Islet precursor cell (in vitro differentiated cells): Measurements from ENCODE around the gene WIZ.
A peak's percentile ranks its signal among the peaks of the same experiment; 100 is the strongest.

Experiments used
- DNase-seq: peaks from one replicate; pipeline ENCODE4 v3.0.0-alpha.2; 2018

WIZ gene

DNA sequence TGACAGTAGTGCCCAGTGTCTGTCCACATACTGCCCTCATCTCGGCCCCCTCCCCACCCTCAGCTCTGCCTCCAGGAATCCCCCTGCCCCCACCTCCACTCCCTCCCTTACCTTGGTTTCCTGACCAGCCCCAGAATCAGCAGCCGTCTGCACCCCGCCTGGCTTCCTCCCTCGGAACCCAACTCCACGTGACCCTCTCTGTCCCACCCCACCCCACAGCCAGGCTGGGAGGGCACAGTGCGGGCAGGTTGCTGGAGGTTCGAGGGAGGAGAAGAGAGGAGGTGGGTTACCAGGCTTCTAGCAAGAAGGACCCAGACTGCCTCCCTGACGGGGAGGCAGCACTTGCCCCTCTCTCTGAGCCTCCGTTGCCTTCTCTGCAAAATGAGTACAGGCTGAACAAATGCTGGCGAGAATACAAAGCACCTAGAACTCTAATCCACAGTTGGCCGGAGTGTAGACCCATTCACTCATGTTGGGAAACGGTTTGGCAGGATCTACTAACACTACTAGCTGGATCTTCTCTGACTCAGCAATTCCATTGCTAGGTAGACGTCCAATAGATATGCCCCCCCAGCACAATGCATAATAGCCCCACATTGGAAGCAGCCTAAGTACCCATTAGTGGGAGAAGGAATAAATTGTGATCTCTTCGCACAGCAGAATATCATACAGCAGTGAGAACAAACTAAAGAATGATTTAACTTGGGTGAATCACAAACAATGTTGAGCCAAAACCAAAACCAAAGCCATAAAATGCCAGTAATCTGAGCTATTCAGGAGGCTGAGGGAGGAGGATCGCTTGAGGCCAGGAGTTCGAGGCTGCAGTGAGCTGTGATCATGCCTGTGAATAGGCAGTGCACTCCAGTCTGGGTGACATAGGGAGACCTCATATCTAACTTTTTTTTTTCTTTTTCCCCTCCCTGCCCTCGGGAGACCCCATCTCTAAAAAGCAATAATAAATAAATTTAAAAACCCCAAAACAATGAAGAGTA, 14.9 kb upstream of the WIZ start, which contains the start of gene RASAL3:
TSS of gene RASAL3 (minus strand) at position 151 of the 992 bp plus-strand sequence. CDS start 186 bp downstream, outside the sequence.
- no peak for DNase-seq

DNA sequence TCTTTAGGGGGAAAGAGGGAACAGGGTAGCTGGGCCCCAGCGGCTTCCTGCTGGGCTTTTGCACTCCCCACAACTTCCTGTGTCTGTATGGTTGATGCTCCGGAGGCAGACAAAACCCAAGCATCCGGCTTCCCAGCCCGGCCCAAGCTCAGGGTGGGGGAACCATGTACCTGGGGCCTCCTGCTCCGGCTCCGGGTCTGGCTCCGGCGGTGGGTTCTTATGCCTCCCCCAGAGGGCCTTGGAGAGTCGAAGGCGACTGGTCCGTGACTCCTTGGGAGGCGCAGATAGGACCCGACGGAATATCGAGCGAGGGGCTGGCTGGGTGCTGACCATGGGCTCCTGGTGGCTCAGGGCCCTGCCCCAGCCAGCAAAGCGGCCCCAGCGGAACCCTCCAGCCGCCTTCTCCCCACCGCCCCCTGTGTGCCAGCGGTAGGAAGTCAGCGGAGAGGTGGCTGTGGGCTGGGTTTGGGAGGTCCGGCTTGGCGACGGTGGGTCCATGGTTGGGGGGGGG, 14.2 kb upstream of the WIZ start:
- no peak for DNase-seq

DNA sequence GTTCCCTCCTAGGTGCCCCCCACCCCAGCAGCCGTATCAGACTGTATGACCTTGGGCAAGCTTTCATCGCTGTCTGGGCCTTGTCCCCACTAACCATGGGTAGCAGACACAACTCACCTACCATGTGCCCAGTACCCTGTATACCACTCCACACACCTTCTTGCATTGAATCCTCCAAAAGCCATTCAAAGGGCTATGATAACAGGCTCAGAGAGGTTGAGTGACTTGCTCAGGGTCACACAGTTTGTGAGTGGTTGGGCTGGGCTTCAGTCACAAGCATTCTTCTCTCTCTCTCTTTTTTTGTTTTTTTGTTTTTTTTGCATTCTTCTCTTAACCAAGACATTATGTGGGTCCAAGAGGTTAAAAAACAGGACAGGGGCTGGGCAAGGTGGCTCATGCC, 11.9 kb upstream of the WIZ start:
- DNase-seq: no peak

DNA sequence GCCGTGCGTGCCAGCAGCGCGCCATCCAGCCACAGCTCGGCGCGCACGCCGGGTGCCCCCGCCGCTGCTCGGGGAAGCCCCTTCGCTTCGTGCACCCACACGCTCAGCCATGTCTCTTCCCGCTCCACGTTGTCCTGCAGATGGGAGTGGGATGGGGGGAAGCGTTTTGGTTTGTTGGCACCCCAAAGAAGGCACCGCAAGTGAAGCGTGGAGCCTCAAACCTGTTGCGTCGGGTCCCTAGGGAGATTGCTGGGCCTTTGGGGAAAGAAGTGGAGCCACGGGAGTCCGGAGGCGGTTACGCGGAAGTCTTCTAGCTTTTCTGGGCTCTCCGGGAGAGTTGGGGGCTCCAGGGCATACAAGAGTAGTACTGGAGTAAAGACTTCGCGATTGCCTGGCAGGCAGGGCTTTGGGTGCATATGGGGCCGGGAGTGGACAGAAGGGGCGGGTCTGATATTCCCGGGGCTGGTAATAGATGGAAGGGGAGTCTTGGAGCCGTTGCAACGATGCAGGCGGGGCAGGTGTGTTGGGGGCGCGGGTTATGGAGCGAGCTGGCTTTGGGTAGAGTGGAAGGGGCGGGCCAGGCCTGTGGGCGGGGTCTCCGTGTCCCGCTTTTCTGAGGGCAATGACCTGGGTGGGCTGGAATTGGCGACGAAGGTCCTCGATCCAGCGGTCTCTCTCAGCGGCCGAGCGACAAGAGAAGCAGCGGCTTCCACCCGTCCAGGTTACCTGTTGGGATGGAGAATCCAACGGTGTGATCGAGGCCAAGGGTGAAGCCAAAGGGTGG, 8.1 kb upstream of the WIZ start:
- DNase-seq: no peak

DNA sequence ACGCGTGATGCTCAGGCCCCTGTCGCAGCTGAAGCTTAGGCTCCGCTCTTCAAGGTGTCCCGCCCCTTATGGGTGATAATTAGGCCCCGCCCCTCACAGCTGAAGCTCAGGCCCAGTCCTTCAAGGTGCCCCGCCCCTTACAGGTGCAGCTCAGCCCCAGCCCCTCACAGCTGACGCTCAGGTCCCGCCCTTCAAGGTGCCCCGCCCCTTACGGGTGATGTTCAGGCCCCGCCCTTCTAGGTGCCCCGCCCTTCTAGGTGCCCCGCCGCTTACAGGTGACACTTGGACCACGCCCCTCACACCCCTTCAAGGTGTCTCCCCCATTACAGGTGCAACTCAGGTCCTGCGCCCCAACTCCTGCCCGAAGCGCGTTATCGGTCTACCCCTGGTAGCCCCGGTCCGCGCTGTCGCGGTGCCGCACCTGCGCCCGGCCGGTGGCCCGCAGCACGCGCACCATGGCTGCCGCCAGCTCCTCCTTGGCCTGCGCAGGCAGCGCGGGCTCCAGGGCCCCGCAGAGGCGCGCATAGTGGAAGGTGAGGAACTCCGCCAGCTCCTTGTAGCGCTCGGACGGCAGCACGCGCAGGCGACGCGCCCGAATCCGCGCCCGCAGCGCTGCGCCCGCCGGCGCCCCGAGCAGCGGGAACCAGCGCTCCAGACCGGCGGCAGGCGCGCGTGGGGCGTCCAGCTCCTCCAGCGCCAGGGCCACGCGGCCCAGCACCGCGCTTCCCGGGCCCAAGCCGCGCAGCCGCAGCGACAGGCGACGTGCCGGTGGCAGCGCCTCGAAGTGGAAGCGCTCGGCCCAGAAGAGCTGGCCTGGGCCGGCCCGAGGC, 7.3 kb upstream of the WIZ start:
- peak; percentile 74 for DNase-seq

DNA sequence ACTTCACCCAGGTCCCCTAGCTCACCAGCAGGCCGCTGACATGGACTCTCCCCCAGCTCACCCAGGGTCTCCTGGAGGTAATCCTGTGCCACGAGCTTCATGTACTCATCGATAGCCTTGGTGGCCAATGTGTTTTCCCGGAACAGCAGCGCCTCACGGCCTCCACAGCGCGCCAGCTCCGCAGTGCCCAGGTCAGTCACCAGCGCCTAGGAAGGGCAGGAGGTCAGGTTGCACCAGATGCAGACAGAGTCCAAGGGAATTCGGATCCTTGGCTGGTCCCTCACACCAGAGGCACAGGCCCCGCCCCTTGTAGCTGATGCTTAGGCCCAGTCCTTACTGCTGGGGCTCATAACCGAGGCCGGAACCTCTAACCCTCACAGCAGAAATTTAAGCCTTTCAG, 6.7 kb upstream of the WIZ start:
- DNase-seq: no peak

DNA sequence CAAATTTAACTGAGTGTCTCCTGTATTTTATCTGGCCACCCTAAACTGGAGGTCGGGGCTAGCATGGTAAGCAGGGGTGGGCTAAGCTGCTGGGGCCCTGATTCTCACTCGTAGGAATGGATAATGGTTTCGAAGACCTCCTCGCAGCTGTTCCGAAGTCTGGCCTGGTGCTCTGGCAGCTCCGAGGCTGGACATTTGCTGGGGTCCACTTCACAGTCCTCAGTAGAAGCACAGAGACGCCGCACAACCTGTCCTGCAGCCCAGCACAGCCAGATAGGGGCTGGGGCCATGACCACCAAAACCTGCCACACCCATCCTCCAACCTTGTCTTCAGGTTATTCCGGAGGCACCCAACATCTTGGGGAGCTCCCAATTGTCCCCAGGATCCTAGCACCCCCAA, 6.2 kb upstream of the WIZ start:
- DNase-seq: no peak

DNA sequence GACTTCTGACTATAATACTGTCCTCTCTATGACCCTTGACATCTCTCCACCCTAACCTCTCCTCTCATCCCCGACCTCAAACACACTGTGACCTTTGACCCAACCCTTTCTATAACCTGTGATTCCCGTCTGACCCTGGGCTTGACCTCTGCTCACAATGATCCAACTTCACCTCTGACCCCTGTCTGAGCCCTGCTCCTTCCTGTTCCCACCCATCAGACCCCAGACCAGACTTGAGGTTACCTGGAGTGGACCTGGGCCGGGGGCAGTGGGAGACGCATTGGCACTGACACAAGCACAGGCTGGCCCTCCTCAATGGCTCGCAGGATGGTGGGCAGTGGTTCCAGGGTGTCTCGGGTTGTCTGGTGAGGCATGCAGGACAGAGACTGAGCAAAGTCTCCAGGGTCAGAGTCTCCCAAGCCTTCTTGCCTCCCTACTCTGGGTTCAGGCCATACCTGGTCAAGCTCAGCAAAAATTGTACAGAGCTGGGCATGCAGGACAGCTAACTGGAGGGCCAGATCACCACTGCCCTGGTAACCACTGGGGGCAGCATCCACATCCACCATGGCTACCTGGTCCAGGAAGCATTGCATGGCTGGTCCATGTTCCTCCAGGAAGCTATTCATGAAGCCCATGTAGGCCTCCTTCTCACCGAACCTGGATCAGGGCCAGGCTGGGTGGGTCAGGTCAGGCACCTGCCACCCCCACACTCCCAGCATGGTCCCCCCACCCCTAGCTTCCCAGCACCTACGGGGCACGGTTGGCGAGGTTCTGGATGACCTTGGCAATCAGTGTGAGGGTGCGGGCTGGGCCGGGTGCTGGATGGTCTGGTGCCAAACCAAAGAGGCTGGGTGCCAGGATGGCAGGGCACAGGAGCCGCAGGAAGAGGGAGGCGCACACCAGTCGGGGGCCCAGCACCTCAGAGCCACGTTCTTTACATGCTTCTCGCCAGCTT, 4.4 kb upstream of the WIZ start:
- no peak for DNase-seq

DNA sequence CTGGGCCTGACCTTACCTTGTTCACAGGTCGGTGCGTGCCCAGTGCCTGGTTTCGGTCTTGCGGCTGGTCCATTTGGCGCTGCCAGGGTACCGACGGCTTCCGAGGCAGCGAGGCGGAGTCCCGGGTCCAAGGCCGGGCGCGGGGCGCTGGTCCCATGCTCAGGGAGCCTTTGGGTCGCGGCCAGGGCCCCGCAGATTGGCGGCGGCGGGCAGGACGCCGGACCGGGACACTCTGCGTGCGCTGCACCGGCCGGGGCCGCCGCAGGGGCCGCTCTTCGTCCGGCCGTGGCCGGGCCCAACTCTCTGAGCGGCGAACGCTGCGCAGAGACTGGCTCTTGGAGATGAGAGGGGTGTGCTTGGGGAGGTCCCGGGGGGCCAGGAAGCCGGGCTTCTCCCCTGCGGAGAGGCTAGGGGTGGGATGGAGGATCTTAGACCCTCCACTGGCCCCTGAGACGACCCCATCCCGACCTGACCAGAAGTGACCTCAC, 3.4 kb upstream of the WIZ start:
- no peak for DNase-seq

DNA sequence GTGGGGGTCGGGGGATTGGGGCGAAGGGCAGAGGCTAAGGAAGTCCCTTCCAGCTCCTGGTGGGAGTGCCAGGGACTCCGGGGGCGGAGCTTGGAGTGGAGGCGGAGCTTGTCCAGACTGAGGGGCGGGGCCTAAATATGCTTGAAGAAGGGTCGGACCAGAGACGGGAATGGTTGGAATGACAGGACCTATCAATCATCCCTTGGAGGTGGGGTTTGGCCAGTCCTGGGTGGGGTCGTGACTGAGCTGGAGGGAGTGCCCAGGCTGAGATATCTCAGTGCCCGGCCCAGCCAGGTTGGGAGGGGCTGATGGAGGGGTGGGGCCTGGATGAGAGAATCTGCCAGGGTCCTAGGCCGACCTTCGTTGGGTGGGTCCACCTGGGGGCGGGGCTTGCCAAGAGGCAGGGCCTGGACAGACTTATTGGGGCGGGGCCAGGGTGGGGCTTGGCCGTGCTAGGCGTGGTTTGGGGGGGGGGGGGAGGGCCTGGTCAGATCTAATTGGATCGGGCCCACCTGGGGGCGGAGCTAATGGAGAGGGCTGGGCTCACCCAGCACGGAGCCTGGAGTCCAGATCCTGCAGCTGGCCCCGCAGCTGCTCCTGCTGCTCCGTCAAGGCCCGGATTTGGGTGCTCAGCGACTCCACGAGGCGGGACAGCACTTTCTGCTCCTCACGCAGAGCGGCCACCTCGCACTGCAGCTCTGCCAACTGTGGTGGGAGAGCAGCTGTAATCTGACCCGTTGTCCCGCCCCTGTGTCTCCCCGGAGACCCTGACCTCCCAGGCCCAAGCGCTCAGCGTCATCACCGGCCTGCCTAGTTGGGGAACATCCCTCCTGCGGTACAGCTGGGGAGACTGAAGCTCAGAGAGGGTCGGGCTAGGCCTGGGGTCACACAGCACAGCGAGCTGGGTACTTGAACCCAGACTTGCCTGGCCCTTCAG, 2.6 kb upstream of the WIZ start:
- peak; percentile 94 for DNase-seq

DNA sequence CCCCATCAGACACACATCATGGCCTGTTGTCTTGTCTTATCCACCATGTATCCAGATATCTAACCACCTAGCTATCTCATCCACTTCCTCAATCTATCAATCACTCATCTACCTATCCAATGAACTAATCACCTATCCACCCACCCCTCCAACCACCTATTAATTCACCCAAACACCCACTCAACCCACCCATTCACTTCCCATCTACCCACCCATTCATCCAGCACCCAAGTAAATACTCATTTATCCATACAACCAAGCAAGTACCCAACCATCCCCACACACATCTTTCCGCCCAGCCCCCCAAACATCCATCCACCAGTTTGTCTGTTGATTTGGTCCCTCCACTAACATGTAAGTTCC, 753 bp upstream of the WIZ start:
- DNase-seq: no peak

DNA sequence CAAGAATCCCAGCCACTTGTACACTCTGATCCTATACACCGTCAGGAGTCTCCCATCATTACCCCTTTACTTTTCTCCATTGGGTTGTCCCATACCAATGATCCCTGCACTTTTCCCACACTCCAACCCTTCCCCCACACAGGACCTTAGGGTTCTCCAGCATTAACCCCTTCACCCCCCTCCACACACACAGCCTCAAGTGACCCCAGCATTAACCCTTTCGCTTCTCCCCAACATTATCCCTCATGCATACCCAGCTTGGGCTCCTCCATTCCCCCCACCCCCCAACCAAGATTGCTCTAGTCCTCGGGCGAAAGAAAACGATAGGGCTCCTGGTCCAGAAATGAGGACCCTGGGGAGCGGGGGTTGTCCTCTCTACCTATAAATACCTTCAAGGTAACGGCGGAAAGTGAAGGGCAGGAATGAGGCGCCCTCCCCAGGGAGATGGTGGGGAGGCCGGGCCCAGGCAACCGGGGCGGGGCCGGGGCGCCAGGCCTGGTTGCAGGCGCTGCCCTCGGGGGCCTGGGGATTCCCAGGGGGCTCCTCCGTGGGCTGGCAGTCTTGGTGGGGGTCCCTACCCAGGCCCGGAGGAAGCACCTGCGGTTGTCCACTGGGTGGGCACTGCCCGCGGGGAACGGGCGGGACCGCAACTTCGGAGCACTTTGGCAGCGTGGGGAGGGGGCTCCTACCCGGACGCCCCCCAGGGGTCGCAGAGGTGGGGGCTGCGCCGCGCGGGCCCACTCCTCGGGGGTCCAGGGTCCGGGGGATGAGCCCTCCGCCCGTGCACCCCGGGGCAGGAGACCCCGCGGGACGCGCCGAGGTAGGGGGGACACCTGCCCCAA, 757 bp downstream of the WIZ start:
- DNase-seq: no peak

DNA sequence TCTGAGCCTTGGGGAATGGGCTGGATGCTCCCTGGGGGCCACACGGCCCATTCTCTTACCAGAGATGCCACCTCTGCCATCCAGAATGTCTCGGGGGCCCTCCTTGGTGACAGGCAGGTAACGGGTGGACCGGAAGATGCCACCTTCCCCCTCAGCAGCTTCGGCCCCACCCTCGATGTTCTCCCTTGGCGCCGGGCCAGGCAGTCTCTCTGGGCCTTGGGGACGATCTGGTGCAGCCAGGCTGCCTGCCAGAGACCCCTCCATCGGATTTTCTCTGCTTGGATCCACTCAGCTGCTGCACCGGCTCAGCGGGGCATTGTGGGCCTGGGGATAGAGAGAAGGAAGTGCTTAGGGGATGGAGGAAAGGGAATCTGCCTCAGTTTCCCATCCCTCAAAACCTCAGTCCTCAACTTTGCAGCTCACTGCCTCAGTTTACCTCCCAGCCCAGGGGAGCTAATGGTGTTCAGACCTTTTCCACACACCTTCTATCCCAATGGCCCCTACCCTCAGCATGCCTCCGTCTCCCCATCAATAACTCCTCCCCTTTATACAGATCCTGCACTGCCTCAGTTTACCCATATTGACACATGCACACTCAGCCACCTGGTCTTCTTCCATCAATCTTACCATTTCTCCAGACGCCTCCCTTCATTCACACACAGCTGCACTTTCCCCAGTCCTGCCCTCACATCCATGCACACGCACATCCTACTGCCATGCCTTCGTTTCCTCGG, 1.5 kb downstream of the WIZ start:
- DNase-seq: no peak

DNA sequence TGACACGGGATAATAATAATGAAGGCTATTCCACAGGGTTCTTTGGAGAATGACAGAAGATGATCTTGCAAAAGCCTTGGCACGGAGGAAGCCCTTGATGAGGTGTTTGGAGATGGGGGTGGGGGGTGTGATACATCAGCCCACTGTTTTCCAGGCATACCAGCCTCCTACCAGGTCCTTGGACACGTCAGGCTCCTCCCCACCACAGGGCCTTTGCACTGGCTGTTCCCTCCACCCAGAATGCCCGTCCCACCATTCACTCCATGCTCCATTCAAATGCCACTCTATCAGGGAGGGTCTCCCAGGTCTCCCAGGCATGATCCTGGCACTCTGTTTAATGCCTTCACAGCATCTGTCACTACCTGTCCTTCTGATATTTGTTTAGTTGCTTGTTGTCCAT, 2.7 kb downstream of the WIZ start:
- no peak for DNase-seq

DNA sequence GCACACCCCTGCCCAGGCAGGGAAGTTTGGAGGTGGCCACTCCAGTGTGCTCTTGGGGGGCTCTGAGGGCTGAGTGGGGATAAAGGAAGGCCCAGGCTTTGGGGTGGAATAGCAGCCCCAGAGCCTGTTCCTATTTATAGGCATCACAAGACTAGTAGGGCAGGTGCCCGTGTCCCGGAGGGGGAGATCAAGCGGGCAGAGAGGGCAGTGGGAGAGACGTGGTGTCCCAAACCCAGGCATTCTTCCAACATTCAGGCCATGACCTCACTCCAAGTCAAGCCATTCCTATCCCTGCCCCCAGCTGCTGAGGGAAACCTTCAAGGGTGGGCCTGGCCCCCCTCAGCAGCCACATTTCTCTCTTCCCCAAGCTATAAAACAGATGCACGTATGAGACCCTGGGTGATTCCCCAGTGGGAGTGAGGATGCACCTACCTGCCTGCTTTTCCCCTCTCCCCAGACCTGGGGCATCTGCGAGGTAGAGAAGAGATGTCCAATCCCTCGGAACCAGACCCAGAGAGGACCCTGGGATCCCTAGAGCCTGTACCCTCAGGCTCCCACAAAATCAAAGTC, 3.9 kb downstream of the WIZ start:
- DNase-seq: no peak

DNA sequence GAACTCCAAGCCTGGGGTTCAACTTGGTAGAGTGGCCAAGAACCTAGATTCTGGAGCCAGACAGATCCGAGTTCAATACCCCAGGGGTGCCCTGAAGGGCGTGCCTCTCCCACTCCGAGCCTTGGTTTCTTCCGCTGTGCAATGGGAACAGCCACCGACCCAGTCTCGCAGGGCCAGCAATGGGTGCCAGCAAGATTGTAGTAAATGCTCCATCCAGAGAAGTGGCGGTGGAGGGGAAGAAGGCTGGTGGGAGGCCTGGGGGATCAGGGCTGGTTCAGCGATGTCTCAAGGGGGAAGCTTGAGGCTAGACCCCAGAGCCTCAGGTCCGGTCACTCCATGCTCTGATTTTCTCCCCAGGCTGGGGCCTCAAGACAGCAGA, 4.5 kb downstream of the WIZ start:
- DNase-seq: no peak

DNA sequence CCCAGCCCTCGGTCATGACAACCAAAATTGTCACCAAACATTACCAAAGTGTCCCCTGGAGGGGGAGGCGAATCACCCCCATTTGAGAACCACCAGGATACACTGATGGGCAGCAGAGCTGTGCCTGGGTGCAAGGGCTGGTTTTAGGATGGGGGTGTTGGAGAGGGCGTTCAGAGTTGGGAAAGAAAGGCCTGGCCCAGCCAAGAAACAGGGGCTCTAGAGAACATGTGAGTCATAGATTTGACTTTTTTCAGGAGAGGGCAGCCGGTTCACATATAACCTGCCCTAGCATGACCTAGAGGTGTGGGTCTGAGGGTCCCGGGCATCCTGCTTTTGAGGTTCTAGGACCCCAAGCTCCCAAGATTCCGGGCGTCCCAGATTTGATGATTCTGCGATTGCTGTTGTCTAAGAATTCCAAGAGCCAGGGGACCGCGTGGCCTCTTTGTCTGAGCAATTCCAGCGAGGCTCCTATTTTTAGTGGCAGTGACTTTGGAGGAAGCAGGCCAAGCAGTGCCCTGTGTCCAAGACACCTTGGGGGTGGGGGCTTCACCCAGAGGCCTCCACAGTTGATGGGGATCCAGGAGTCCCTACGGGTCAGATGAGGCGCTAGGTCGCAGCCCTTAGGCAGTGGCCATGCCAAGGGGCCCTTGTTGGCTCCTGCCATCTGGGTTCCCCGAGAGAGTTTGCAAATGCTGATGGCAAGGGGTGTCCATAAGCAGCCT, 5.1 kb downstream of the WIZ start:
- DNase-seq: no peak

DNA sequence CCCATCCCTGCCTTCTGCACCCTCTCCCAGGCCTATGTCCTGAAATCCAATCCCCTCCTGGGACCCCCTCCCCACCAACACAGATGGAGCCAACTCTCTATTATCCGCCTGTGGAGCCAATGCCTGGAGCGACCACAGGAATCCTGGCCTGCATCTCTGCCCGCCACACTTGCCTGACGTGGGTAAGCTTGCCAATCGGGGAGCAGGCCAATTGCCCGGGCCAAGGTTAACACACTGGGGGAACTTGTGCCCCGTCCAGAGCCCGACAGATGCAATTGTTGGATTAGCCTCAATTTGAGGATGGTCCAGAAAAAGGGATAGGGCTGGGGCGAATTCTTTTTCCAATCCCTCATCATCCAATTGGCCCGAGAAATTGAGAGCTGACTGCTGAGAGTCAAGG, 5.9 kb downstream of the WIZ start:
- no peak for DNase-seq
